Activated T-cell treated with anti-CD3 and anti-CD28 coated beads, Interleukin-2, amount 50 U/mL, for 4 hours (primary cell): ENCODE results near the gene FGF4. TPM values are rescaled to one million over a fixed set of nuclear protein-coding genes. Genes with fewer than 3 reads are reported as not detected.

Source experiments
- ATAC-seq, 2 donors: fragments of 200-7000 bp; cut with Tn5 transposase; one replicate each; pipeline ENCODE4 v1.10.0; 2021
- DNase-seq: peaks from one replicate; pipeline ENCODE4 v3.0.0-alpha.2; 2020
- H3K27me3 Mint-ChIP-seq: one replicate; pipeline ENCODE4 v1.8.0; 2021; ENCODE audit warnings: low read depth, mixed read lengths
- H3K36me3 Mint-ChIP-seq: one replicate; pipeline ENCODE4 v1.8.0; 2022; ENCODE audit warnings: mixed read lengths; ENCODE audit not compliant: insufficient read depth
- H3K4me1 Mint-ChIP-seq: one replicate; pipeline ENCODE4 v1.8.0; 2021; ENCODE audit warnings: low read depth, mixed read lengths
- H3K4me3 Mint-ChIP-seq: one replicate; pipeline ENCODE4 v1.8.0; 2021; ENCODE audit warnings: mild to moderate bottlenecking, moderate library complexity, mixed read lengths
- H3K9me3 Mint-ChIP-seq: one replicate; pipeline ENCODE4 v1.8.0; 2021; ENCODE audit warnings: mixed read lengths
- total RNA-seq, 3 donors: library from RNA; stranded (reverse); gene quantifications; one replicate each; pipeline ENCODE4 v1.2.1, GENCODE V29; 2021

Gene FGF4
- total RNA-seq, 3 donors from 2014 or later, result not detected

- H3K27me3 Mint-ChIP-seq, result peaks cover 29% of the 10 kb centered on the region
- no peaks in the 10 kb centered on the region for H3K36me3 Mint-ChIP-seq
- DNase-seq (no peak), ATAC-seq (no peak)
- H3K9me3 Mint-ChIP-seq, result no peaks in the 10 kb centered on the region
- H3K4me3 Mint-ChIP-seq, result no peak overlapping the region
- H3K4me1 Mint-ChIP-seq, result no peaks in the 10 kb centered on the region
Observed at GRCh38 chr11:69813839-69814238, 38.7 kb upstream of the FGF4 start.

GRCh38 chr11:69812946-69813345 is 37.8 kb upstream of the FGF4 start:
- H3K4me3 Mint-ChIP-seq, result no peak overlapping the region
- peaks cover 31% of the 10 kb centered on the region for H3K27me3 Mint-ChIP-seq
- ATAC-seq, result no peak
- H3K4me1 Mint-ChIP-seq, result no peaks in the 10 kb centered on the region
- H3K9me3 Mint-ChIP-seq, result no peaks in the 10 kb centered on the region
- no peak for DNase-seq
- H3K36me3 Mint-ChIP-seq, result no peaks in the 10 kb centered on the region

GRCh38 chr11:69812256-69812655 is 37.1 kb upstream of the FGF4 start:
- peaks cover 34% of the 10 kb centered on the region for H3K27me3 Mint-ChIP-seq
- no peaks in the 10 kb centered on the region for H3K4me1 Mint-ChIP-seq
- H3K36me3 Mint-ChIP-seq, result no peaks in the 10 kb centered on the region
- no peak for ATAC-seq
- no peak overlapping the region for H3K4me3 Mint-ChIP-seq
- no peaks in the 10 kb centered on the region for H3K9me3 Mint-ChIP-seq
- no peak for DNase-seq

DNA sequence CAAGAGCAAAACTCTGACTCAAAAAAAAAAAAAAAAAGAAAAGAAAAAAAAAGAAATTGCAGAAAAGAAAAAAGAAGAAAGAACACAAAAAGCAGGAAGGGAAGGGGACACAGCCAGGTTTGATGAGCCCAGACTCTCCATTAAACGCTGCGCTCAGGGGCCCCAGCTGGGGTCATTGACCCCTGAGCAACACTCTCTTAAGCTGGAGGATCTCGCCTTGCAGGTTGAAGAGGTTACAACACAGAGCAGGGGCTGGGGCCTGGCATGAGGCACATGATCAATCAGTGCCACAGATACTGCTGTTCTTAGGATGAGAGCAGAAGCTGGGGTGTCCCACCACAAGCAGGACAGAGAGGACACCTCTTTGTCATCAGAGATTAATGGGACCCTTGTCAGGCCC is 36.3 kb upstream of the FGF4 start:
- DNase-seq, result no peak
- no peaks in the 10 kb centered on the region for H3K9me3 Mint-ChIP-seq
- no peaks in the 10 kb centered on the region for H3K36me3 Mint-ChIP-seq
- H3K4me3 Mint-ChIP-seq, result no peak overlapping the region
- ATAC-seq, result no peak
- H3K27me3 Mint-ChIP-seq, result peaks cover 36% of the 10 kb centered on the region
- H3K4me1 Mint-ChIP-seq, result no peaks in the 10 kb centered on the region

GRCh38 chr11:69810289-69811118 is 35.4 kb upstream of the FGF4 start:
- H3K4me1 Mint-ChIP-seq, result no peaks in the 10 kb centered on the region
- ATAC-seq, result no peak
- peaks cover 28% of the 10 kb centered on the region for H3K27me3 Mint-ChIP-seq
- no peak overlapping the region for H3K4me3 Mint-ChIP-seq
- no peaks in the 10 kb centered on the region for H3K36me3 Mint-ChIP-seq
- H3K9me3 Mint-ChIP-seq, result no peaks in the 10 kb centered on the region
- DNase-seq, result no peak

- H3K36me3 Mint-ChIP-seq, result no peaks in the 10 kb centered on the region
- no peak for DNase-seq
- peaks cover 20% of the 10 kb centered on the region for H3K27me3 Mint-ChIP-seq
- ATAC-seq, result no peak
- H3K4me3 Mint-ChIP-seq, result no peak overlapping the region
- no peaks in the 10 kb centered on the region for H3K4me1 Mint-ChIP-seq
- H3K9me3 Mint-ChIP-seq, result no peaks in the 10 kb centered on the region
Observed at GRCh38 chr11:69808667-69809086, 33.5 kb upstream of the FGF4 start.

- H3K9me3 Mint-ChIP-seq, result no peaks in the 10 kb centered on the region
- DNase-seq, result no peak
- no peaks in the 10 kb centered on the region for H3K4me1 Mint-ChIP-seq
- H3K36me3 Mint-ChIP-seq, result no peaks in the 10 kb centered on the region
- H3K4me3 Mint-ChIP-seq, result no peak overlapping the region
- H3K27me3 Mint-ChIP-seq, result peaks cover 20% of the 10 kb centered on the region
- ATAC-seq, result no peak
Observed at GRCh38 chr11:69807106-69807815, 32.1 kb upstream of the FGF4 start.

DNA sequence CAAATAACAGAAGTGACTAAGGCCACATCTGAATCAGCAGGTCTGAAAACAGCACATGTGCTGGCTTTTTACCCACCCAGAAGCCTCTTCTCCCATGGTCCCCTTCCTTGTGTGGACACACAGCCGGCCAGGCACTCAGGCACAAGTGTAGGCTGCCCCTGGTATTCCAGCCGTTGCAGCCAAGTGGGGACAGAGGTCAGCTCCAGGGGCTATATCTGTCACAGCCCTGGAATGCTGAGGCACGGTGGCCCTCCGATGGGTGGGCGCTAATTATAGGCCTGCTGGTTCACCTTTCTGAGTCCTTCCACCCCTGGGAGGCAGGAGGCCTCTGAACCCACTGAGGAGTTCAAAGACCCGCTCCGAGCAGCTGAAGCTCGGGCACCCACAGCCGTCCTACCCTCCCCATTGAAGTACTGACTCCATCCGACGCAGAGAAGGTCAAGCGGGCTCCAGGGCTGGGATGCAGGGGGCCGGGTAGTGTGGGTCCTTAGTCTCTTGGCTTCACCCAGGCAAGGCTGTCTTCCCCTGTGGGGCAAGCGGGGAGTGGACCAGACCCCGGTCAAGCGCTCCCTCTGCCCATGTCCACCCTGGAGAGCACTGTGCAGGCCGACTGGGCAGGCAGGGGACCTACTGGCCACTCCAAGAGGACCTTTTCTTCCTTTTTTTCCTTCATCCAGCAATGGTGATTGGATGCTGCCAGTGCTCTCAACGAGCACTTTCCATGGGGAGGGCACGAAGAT is 29.8 kb upstream of the FGF4 start:
- H3K9me3 Mint-ChIP-seq, result no peaks in the 10 kb centered on the region
- H3K36me3 Mint-ChIP-seq, result no peaks in the 10 kb centered on the region
- H3K4me1 Mint-ChIP-seq, result no peaks in the 10 kb centered on the region
- DNase-seq (no peak), ATAC-seq (no peak)
- peaks cover 17% of the 10 kb centered on the region for H3K27me3 Mint-ChIP-seq
- no peak overlapping the region for H3K4me3 Mint-ChIP-seq

GRCh38 chr11:69803604-69804218 is 28.6 kb upstream of the FGF4 start:
- Mint-ChIP-seq H3K4me1 (no peaks in the 10 kb centered on the region), H3K27me3 (peaks cover 15% of the 10 kb centered on the region), H3K9me3 (no peaks in the 10 kb centered on the region), H3K4me3 (no peak overlapping the region), H3K36me3 (no peaks in the 10 kb centered on the region)
- DNase-seq (no peak), ATAC-seq (no peak)

DNA sequence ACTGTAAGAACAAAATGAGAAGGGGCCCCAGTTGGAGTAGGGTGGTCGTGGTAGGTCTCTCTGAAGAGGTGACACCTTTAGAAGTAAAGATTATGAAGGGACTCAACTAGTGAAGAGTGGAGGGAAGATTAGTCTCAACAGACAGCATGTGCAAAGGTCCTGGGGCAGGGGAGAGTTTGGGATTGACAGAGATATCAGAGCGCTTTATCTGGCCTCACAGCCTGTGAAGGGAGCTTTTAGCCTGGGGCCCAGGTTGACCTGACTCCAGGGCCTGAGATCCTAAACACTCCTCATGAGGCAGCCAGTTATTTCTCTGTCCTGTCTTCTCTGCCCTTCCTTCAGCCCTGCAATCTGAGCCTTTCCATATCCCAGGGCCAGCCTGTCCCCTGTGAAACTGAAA is 27.9 kb upstream of the FGF4 start:
- Mint-ChIP-seq H3K27me3 (peaks cover 12% of the 10 kb centered on the region), H3K4me1 (no peaks in the 10 kb centered on the region)
- ATAC-seq, result no peak

GRCh38 chr11:69802590-69802989 is 27.4 kb upstream of the FGF4 start:
- no peaks in the 10 kb centered on the region for H3K9me3 Mint-ChIP-seq
- H3K4me3 Mint-ChIP-seq, result no peak overlapping the region
- no peaks in the 10 kb centered on the region for H3K4me1 Mint-ChIP-seq
- ATAC-seq (no peak), DNase-seq (no peak)
- peaks cover 11% of the 10 kb centered on the region for H3K27me3 Mint-ChIP-seq
- H3K36me3 Mint-ChIP-seq, result no peaks in the 10 kb centered on the region

More for the DNA sequence above, 27.9 kb upstream of the FGF4 start:
- Mint-ChIP-seq H3K9me3 (no peaks in the 10 kb centered on the region), H3K4me3 (no peak overlapping the region), H3K36me3 (no peaks in the 10 kb centered on the region)
- no peak for DNase-seq

DNA sequence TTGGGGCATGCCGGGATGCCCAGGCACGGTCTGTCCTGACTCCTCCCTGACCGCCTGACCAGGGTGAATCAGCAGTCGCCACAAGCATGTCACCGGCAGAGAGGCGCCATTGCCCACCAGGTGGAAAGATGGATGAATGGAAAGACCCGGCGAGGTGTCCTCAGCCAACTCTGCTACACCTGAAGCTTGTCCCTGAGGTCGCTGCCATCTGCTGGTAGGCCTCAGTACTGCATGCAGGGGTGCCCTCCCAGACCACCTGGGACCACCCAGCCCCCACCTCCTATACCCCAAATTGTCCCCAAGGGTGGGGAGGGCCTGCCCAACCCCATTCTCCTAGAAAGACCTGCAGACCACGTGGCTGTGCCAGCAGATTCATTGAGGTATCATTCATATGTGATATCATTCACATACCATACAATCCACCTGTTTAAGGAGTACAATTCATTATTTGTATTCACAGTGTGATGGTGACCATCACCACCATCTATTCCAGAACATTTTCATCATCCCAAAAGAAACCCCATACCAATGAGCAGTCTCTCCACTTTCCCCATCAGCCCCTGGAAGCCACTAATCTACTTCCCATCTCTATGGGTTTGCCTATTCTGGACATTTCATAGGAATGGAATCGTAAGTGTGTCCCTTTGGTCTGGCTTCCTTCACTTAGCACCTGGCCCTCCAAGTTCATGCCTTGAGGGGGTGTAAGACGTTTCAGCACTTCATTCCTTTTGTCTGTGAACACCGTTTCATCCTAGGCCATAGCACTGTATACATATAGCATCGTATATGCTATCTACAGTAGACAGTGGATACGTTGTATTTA is 26.6 kb upstream of the FGF4 start:
- no peak for ATAC-seq
- peak; percentile 14 for DNase-seq
- H3K27me3 Mint-ChIP-seq, result peaks cover 6% of the 10 kb centered on the region
- no peak overlapping the region for H3K4me3 Mint-ChIP-seq
- no peaks in the 10 kb centered on the region for H3K4me1 Mint-ChIP-seq
- H3K9me3 Mint-ChIP-seq, result no peaks in the 10 kb centered on the region
- H3K36me3 Mint-ChIP-seq, result no peaks in the 10 kb centered on the region

GRCh38 chr11:69800278-69800677 is 25.1 kb upstream of the FGF4 start:
- Mint-ChIP-seq H3K36me3 (no peaks in the 10 kb centered on the region), H3K4me3 (no peak overlapping the region), H3K4me1 (no peaks in the 10 kb centered on the region), H3K9me3 (no peaks in the 10 kb centered on the region), H3K27me3 (no peaks in the 10 kb centered on the region)
- ATAC-seq (no peak), DNase-seq (no peak)
